Natural killer cell (primary cell): ENCODE results near the gene HOXC9. TPM values are rescaled to one million over a fixed set of nuclear protein-coding genes. Genes with fewer than 3 reads are reported as not detected.

Experiments
- ATAC-seq, 3 donors: fragments of 150-1000 bp in 2 of 3; fragments of 200-7000 bp in 1 of 3; cut with Tn5 transposase; 1 replicate in 1 of 3; 2 replicates in 2 of 3; pipeline ENCODE4 v1.10.0; 2021; ENCODE audit warnings: mild to moderate bottlenecking in 2 of 3, moderate library complexity in 2 of 3
- DNase-seq, 2 donors: peaks; one replicate each; pipeline versions ENCODE4 v3.0.0 to v3.0.0-alpha.2; 2013 to 2021; ENCODE audit warnings: mixed read lengths in 1 of 2
- H3K27ac ChIP-seq: one replicate; pipeline ENCODE4 v1.5.1; 2013; ENCODE audit warnings: mild to moderate bottlenecking, low read length
- H3K27me3 ChIP-seq: one replicate; pipeline ENCODE4 v1.6.1; 2013; ENCODE audit warnings: low read length; ENCODE audit not compliant: control insufficient read depth, insufficient read depth
- H3K36me3 ChIP-seq: one replicate; pipeline ENCODE4 v1.6.1; 2013; ENCODE audit warnings: low read length; ENCODE audit not compliant: control insufficient read depth, insufficient read depth
- H3K4me1 ChIP-seq: one replicate; pipeline ENCODE4 v1.6.1; 2013; ENCODE audit warnings: low read length; ENCODE audit not compliant: control insufficient read depth, insufficient read depth
- H3K4me3 ChIP-seq: one replicate; pipeline ENCODE4 v1.5.1; 2013; ENCODE audit warnings: low read length
- H3K9me3 ChIP-seq: one replicate; pipeline ENCODE4 v1.6.1; 2013; ENCODE audit warnings: low read length; ENCODE audit not compliant: control insufficient read depth, insufficient read depth
- H3K27ac Mint-ChIP-seq, 2 donors: one replicate each; pipeline ENCODE4 v1.8.0; 2022; ENCODE audit warnings: mild to moderate bottlenecking in 2 of 2, mixed read lengths in 2 of 2, moderate library complexity in 1 of 2
- H3K27me3 Mint-ChIP-seq, 2 donors: one replicate each; pipeline ENCODE4 v1.8.0; 2022; ENCODE audit warnings: low read depth in 2 of 2, mixed read lengths in 2 of 2
- H3K36me3 Mint-ChIP-seq: one replicate; pipeline ENCODE4 v1.8.0; 2022; ENCODE audit warnings: mixed read lengths
- H3K4me1 Mint-ChIP-seq, 2 donors: one replicate each; pipeline ENCODE4 v1.8.0; 2022; ENCODE audit warnings: mixed read lengths in 2 of 2
- H3K4me3 Mint-ChIP-seq: one replicate; pipeline ENCODE4 v1.8.0; 2022; ENCODE audit warnings: mild to moderate bottlenecking, moderate library complexity, mixed read lengths
- H3K9me3 Mint-ChIP-seq, 2 donors: one replicate each; pipeline ENCODE4 v1.8.0; 2022; ENCODE audit warnings: mixed read lengths in 2 of 2
- CTCF ChIP-seq: fragments of 200-600 bp; IDR thresholded peaks from one replicate; pipeline ENCODE4 v1.8.0; 2022; ENCODE audit warnings: antibody characterized with exemption
- WGBS: methylation state at CpG from one replicate; pipeline ENCODE4 v1.1.7; 2013; ENCODE audit warnings: missing lambda C conversion rate; ENCODE audit not compliant: insufficient coverage; 5-methylcytosine and 5-hydroxymethylcytosine counted together
- intact Hi-C: fragments of 100-400 bp; cut with micrococcal nuclease; formaldehyde crosslinking; loops from one replicate; pipeline ENCODE4 v1.14.2; 2022
- total RNA-seq, 4 donors: library from RNA; stranded (reverse); fragments of 120-200 nt in 1 of 4; gene quantifications; one replicate each; pipeline versions ENCODE4 v1.2.3 to v1.2.4, GENCODE V29; 2013 to 2022

The HOXC9 gene
- total RNA-seq, 3 donors from 2014 or later (not counting 1 experiment from before 2014, with no cell fraction given): not detected

DNA sequence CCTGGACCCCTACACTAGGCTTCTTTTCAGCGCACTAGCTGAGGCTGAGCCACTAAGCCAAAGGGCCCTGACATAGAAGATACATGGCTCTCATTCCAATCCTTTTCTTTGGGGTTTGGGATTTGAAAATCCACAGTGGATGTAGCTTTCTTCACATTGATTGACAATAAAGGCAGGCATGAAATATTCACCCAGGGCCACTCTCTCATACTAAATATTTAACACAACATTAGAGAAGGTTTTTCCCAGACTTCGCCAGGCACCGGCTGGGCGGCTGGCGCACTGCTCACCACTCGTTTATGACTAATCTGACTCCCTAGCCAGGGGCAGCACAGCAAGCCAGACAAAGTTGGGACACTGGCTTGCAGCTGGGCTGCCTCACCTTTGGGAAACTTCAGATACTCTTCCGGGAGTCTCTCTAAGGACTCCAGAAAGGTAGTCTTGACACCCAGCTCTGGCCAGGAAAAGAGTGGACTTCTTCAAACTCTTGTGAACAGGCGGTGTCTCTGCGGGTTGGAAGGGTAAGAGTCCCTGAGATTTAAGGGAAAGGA is 27.7 kb upstream of the HOXC9 start:
- DNase-seq: no peak
- H3K4me3 ChIP-seq: no peak overlapping the region
- H3K4me1 ChIP-seq: peaks cover 29% of the 10 kb centered on the region
- WGBS: 35% methylated on average over 8 of the region's 9 CpGs
- H3K27ac ChIP-seq: no peak overlapping the region
- no peak for TF ChIP-seq CTCF
- H3K9me3 Mint-ChIP-seq: no peaks in the 10 kb centered on the region
- peaks cover 5% of the 10 kb centered on the region for H3K9me3 ChIP-seq
- H3K36me3 Mint-ChIP-seq: no peaks in the 10 kb centered on the region
- H3K27me3 Mint-ChIP-seq: peaks cover 81 to 88% of the 10 kb centered on the region in 2 donors
- H3K27ac Mint-ChIP-seq: no peak overlapping the region
- intact Hi-C loops: no loop called here
- H3K4me1 Mint-ChIP-seq: peaks cover 13 to 29% of the 10 kb centered on the region in 2 donors
- H3K27me3 ChIP-seq: peaks cover 95% of the 10 kb centered on the region
- peak overlapping the region; percentile 17 for H3K4me3 Mint-ChIP-seq
- no peaks in the 10 kb centered on the region for H3K36me3 ChIP-seq
- no peak for ATAC-seq

DNA sequence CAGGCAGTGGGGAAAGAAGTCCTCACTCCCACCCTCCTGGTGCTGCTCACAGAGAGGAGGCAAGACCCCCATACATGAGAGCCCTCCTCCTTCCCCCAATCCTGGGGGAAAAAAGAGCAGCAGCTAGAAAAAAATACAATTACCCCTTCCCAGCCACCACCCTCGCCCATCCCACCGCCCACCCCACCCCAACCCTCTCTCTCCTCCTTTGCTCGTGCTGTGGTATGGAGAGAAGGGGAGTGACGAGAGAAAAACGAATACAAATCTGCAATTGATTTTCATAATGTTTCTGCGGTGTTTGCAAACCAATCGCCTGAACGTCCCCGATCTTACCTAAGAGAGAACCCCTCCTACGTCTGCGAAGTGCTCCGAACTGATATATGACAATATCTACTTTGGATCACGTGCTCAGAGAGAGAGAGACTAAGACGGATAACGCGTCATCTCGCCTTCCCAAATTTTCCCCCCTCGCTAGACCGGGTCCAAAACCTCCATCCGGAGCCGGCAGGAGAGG is 27.2 kb upstream of the HOXC9 start, which contains the start of gene HOXC11:
TSS of gene HOXC11 (plus strand) at position 405 of the 514 bp plus-strand sequence. CDS start 116 bp downstream, outside the sequence.
- Mint-ChIP-seq H3K27ac (peak within 1 kb of the TSS in 1 of 2 donors; percentile 75), H3K4me3 (peak within 1 kb of the TSS; percentile 84), H3K36me3 (no peaks in the 10 kb centered on the region), H3K27me3 (peaks cover 81 to 86% of the 10 kb centered on the region in 2 donors), H3K4me1 (peaks cover 14 to 29% of the 10 kb centered on the region in 2 donors), H3K9me3 (no peaks in the 10 kb centered on the region)
- 19% methylated on average over 17 of the region's 21 CpGs for WGBS
- intact Hi-C loops: no loop called here
- ATAC-seq: no peak
- Histone ChIP-seq H3K27ac (no peak within 1 kb of the TSS), H3K4me1 (peaks cover 29% of the 10 kb centered on the region), H3K27me3 (peaks cover 94% of the 10 kb centered on the region), H3K9me3 (peaks cover 5% of the 10 kb centered on the region), H3K36me3 (no peaks in the 10 kb centered on the region), H3K4me3 (no peak within 1 kb of the TSS)
- DNase-seq: no peak
- TF ChIP-seq CTCF: no peak

DNA sequence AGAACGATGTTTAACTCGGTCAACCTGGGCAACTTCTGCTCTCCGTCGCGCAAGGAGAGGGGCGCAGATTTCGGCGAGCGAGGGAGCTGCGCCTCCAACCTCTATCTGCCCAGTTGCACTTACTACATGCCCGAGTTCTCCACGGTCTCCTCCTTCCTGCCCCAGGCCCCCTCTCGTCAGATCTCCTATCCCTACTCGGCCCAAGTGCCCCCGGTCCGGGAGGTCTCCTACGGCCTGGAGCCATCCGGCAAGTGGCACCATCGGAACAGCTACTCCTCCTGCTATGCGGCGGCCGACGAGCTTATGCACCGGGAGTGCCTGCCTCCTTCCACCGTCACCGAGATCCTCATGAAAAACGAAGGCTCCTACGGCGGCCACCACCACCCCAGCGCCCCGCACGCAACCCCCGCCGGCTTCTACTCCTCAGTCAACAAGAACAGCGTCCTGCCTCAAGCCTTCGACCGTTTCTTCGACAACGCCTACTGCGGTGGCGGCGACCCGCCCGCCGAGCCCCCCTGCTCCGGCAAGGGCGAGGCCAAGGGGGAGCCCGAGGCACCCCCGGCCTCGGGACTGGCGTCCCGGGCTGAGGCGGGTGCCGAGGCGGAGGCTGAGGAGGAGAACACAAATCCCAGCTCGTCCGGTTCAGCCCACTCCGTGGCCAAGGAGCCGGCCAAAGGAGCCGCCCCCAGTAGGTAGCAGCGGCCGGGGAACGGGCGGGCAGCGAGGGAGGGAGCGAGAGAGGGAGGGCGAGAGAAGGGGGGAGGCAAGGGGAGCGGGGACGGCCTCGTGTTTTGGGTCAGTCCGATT is 26.5 kb upstream of the HOXC9 start:
- DNase-seq (peak in 1 of 2 donors; percentile 46), ATAC-seq (peak in 2 of 3 donors; percentile 16 to 31)
- intact Hi-C loops: no loop called here
- Histone ChIP-seq H3K4me3 (no peak overlapping the region), H3K27me3 (peaks cover 91% of the 10 kb centered on the region), H3K27ac (no peak overlapping the region), H3K9me3 (peaks cover 5% of the 10 kb centered on the region), H3K4me1 (peaks cover 32% of the 10 kb centered on the region), H3K36me3 (no peaks in the 10 kb centered on the region)
- WGBS: 7% methylated on average over 67 of the region's 71 CpGs
- Mint-ChIP-seq H3K4me3 (peak overlapping the region; percentile 84), H3K36me3 (no peaks in the 10 kb centered on the region), H3K27ac (peak overlapping the region in 1 of 2 donors; percentile 75), H3K9me3 (no peaks in the 10 kb centered on the region), H3K4me1 (peaks cover 18 to 31% of the 10 kb centered on the region in 2 donors), H3K27me3 (peaks cover 81 to 84% of the 10 kb centered on the region in 2 donors)
- no peak for TF ChIP-seq CTCF
